Loucy (cell line): ENCODE results near the gene ASL.

Experiments used
- EZH2phosphoT487 ChIP-seq: fragments of 200-600 bp; IDR thresholded peaks from 2 replicates; pipeline ENCODE4 v1.6.1; 2018; ENCODE audit warnings: antibody characterized with exemption, mild to moderate bottlenecking, moderate library complexity, borderline replicate concordance
- TF ChIP-seq, protein P1 (sequence below): fragments of 200-600 bp; sonication (generic); conservative IDR thresholded peaks from 2 replicates; pipeline ENCODE4 v1.5.1; 2014; ENCODE audit warnings: mild to moderate bottlenecking, antibody characterized with exemption, low read length

DNA sequence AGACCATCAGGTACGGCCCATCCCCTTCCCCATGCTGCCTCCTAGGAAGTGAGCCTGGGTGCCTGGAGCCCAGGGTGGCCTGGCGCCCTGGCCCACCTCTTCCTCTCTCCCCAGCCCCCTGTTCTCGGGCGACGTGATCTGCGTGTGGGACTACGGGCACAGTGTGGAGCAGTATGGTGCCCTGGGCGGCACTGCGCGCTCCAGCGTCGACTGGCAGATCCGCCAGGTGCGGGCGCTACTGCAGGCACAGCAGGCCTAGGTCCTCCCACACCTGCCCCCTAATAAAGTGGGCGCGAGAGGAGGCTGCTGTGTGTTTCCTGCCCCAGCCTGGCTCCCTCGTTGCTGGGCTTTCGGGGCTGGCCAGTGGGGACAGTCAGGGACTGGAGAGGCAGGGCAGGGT is 17.0 kb downstream of the ASL start:
- TF ChIP-seq, protein P1, sequence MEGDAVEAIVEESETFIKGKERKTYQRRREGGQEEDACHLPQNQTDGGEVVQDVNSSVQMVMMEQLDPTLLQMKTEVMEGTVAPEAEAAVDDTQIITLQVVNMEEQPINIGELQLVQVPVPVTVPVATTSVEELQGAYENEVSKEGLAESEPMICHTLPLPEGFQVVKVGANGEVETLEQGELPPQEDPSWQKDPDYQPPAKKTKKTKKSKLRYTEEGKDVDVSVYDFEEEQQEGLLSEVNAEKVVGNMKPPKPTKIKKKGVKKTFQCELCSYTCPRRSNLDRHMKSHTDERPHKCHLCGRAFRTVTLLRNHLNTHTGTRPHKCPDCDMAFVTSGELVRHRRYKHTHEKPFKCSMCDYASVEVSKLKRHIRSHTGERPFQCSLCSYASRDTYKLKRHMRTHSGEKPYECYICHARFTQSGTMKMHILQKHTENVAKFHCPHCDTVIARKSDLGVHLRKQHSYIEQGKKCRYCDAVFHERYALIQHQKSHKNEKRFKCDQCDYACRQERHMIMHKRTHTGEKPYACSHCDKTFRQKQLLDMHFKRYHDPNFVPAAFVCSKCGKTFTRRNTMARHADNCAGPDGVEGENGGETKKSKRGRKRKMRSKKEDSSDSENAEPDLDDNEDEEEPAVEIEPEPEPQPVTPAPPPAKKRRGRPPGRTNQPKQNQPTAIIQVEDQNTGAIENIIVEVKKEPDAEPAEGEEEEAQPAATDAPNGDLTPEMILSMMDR, result no peak
- no peak for TF ChIP-seq EZH2phosphoT487
